ENCODE measurements around the gene TET1.
"Not testable (repeated sequence)": the region's sequence is repeated elsewhere in the genome, so short reads cannot be mapped to it uniquely, and the experiment has no call there.

The TET1 gene

GRCh38 chr10:68560186-68560942, at the start of gene TET1:
Gene TET1 (plus strand): TSS chr10:68560337. CDS start chr10:68572339, 12,002 bp downstream.
- DNase-seq (ENCODE audit: low read depth) = no peak

GRCh38 chr10:68516216-68516615, 43.9 kb upstream of the TET1 start:
- DNase-seq (ENCODE audit: low read depth) = not testable (repeated sequence)

GRCh38 chr10:68516766-68517165, 43.4 kb upstream of the TET1 start:
- DNase-seq (ENCODE audit: low read depth) = no peak

DNA sequence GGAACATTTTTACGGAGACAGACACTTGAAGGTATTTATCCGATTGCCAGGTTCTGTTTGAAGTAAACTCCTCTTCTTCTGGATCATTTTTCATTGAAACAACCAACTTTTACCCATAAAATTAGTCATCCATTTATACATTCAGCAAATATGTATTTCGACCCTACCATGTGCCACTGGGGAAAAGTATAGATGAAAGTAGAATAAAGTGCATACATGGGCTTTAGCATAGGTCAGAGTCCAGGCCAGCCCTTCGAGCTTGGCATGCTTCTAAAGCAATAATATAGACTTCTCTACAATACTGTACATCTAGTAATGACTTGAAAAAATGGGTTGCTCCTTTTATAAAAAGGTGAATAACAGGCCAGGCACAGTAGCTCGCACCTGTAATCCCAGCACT, 42.9 kb upstream of the TET1 start:
- no peak for DNase-seq (ENCODE audit: low read depth)

- DNase-seq (ENCODE audit: low read depth) = not testable (repeated sequence)
These were observed 41.5 kb upstream of the TET1 start for GRCh38 chr10:68518609-68519008.

- DNase-seq (ENCODE audit: low read depth) = not testable (repeated sequence)
These were observed 34.6 kb upstream of the TET1 start for GRCh38 chr10:68525490-68526038.

DNA sequence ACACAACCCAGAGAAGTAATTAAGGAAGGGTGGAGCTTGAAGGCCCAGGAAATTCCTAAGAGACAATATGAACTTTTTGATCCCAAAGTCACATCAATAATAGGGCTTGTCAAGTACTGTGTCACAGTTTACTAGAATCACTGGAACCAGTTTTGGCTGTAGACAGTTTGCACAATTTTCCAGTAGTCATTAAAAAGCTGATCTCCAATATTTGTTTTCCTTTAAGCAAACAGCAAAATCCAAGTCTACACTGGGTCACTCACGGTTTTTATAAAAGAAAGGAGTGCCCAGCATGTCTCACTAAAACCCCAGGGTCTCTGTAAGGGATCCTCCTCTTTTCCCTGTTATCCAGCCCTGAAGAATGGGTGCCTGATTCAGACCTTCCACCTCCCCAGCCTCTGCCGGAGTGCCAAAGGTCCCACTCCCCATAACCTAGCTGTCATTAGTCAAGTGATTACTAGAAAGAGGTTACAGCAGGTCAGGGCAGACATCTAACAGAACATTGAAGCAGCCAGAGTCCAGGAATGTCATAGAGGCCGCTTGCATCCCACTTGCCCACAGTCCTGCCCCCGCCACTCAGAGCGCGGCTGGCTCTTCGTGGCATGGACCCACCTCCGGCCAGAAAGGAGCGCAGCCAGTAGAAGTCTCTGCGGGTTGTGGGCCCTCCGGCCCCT, 33.4 kb upstream of the TET1 start:
- no peak for DNase-seq (ENCODE audit: low read depth)

DNA sequence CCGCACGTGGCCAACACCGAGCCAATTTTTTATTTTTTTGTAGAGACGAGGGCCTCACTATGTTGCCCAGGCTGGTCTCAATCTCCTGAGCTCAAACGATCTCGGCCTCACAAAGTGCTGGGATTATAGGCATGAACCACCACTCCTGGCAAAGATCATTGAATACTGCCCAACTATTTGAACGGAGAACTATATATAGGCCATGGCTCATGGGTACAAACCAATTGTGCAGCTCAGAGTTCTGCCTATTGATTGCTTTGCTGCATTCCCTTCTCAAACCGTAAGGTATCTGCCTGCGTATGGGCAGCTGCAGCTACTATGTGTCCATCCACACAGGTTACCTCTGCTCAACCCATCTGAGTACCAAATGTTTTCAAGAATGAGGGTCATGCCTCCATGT, 23.2 kb upstream of the TET1 start:
- no peak for DNase-seq (ENCODE audit: low read depth)

- no peak for DNase-seq (ENCODE audit: low read depth)
These were observed 22.3 kb upstream of the TET1 start for GRCh38 chr10:68537796-68538195.

DNA sequence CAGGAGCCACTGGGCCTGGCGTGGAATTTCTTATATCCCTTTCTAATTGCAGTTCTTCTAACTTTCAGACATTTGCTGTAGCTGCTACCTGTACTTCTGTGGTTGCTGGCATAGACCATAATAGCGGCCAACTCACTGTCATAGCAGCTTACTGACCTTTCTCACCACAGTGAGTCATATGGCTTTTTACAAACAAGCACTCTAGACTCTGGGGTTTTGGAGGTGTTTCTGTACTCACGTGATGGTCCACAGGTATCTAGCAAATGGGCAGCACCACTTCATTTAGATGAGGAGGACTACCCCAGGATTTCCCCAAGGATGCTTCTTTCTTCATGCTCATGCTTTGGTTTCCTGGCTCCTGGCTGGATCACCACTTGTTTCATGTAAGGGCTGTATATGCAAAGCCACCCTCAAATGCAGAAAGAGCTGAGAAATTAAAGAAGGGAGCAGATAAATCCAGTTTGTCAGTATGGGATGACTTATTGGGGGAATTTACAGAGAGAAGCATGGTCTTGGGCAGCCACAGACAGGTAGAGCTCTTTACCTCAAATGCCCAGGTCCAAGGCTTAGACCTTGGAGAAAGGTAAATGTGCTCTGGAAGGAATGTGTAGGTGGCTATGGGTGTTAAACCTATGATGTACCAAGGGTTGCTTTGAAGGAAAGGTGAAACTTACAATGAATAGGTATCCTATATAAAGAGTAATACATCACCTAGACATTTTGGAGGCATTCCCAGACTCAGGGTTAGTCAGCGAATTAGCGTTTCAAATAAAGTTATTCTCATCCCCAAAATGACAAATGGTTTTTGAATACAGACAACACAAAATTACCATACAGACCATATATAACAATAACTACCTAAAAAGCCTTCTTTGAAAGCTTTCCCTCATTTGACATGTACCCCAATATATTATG, 16.9 kb upstream of the TET1 start:
- no peak for DNase-seq (ENCODE audit: low read depth)

GRCh38 chr10:68550747-68551411, 9.3 kb upstream of the TET1 start:
- no peak for DNase-seq (ENCODE audit: low read depth)

DNA sequence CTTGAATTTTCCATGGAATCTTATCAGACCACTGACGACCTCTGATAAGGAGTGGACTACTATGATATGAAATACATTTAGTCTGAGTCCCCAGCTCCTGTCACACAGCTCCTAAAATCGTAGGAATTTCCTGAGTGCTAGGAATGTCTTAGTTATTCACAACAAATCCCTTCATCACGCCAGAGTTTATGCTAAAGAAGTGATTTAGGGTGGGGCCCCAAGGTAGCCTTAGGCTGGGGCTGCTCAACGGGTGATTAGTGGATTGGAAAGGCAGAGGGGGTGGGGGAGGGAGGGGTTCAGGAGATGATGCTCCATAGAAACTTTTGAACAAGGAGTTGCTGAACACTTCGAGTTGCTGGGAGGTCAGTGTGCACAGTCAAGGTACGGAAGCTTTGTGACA, 7.0 kb upstream of the TET1 start:
- DNase-seq (ENCODE audit: low read depth) = no peak

- no peak for DNase-seq (ENCODE audit: low read depth)
These were observed 6.5 kb upstream of the TET1 start for GRCh38 chr10:68553599-68553998.

- DNase-seq (ENCODE audit: low read depth) = no peak
These were observed 1.7 kb upstream of the TET1 start for GRCh38 chr10:68558478-68558877.

GRCh38 chr10:68559251-68559650, 886 bp upstream of the TET1 start:
- DNase-seq (ENCODE audit: low read depth) = no peak

DNA sequence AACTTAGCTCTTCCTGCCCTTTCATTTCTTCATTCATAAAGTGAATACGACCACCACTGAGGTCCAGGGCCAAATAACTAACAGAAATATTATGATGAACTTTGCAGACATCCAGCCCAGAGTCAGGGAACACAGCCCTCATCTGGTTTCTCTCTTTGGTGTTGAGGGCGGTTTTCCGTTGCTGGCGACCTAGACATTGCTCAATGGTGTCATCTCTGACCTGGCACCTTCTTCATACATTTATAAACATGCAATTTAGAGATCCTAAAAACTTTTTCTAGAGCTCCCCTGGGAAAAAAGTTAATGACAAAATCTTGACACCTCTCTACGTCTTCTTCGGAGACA, 324 bp upstream of the TET1 start:
- no peak for DNase-seq (ENCODE audit: low read depth)

DNA sequence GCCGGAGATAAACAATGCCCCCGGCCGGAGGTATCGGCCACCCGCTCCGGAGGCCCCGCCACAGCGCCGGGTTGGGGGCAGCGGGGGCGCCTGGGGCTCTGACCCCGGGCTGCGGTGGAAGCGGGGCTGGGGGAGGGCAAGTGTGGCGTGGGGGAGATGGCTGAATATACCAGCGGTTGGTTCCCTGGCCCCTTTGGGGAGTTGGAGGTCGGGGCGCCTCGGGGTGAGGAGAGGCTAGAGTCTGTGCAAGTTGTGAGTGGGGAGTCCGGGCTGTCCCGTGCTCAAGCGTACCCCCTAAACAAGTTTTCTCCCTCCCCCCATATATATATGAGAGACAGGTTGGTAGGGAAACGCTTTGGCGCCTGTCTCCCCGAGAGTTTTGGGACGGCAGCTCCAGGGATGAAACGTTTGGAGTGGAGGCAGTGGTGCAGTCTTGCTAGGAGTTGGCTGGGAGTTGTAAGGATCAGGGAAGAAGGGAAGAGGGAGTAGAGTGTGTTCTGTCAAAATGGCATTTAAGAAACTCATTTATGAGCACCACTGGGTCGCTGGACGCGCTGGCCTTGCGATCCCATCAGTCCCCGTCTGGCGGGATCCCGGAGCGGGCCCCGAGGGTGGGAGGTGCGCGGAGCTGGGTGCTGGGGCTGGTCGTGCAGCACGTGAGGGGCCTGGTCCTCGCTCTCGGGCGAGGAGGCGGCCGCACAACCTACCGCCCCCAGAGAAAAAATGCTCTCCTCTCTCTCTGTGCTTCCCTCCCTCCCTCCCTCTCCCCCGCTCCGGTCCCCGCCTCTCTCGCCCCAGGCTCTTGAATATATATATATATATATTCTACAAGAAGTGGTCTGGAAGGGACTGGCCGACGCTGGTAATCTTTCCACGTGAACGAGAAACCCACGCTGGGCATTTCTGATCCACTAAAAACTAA, 1.1 kb downstream of the TET1 start:
- DNase-seq (ENCODE audit: low read depth) = no peak

DNA sequence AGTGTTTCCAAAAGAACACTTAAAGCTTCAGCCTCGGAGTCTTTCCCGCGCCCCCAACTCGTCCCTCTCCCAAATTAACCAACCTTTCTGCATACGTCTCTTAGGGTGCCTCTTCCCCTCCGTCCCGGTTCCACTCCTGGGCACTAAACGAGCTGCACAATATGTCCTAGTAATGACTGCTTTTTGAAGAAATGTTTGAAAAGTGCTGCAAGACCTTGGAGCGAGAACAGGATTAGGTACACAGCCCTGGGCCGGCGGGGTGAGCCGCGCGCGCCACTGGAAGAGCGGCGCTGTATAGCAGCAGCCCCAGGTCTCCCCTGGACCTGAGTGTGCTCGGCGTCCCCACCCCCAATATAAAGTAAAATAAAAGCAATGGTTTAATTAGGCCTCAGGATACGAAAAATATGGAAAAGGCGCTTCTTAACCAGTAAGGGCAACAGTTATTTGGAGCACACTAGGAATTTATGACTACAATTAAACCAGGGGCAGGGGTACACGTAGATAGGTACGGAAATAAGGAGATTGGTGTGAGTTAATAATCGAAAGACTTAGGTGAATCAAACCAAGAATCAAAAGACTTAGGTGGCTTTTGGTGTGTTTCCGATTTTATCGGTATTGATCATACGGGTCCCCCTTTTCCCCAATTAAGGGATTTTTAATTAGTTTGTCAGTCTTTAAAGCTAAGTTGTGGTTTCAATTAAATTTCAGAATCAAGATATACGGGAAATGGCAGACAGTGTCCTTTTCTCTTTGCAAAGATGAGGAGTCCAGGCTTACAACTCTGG, 1.9 kb downstream of the TET1 start:
- DNase-seq (ENCODE audit: low read depth) = no peak

DNA sequence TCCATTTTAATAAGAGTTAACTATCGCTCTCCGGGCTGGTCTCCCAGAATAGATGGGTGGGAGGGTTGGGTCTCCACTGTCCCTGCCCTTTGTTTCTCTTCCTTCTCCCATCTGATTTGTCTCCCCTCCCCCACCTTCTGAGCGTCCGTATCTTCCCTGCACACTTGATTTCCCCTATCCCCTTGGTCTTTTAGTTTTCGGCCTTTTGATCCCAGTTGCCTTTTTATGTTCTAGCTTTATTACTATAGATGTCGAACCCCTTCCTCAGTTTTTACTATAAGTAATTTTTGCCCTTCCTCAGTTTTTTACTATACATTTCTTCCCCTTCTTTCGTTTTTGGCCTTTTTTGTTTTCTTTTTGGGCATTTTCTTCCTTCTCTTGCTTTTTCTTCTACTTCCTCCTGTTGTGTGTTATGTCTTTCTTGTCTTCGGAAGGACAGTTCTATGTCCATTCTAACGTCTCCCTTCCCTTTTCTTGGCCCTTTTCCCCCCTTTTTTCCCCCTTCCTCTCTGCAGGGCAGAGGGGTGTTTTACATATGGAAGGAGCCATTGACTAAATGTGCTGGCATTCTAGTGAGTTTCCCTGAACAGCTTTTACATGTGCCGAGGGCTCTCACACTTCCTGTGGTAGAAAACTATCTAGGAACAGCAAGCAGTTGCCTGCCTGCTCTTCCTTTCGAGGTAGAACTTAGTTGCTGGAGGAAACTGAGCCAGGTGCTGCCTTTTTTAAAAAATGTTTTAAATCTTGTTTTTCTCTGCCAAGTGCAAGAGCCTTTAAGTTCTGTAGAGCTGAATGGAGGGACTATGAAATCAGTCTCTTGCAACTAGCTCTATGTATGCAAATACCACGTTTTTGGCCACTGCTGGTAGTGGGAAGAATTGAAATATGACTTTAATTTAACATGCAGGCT, 2.8 kb downstream of the TET1 start:
- DNase-seq (ENCODE audit: low read depth) = no peak

All from HS-27A (cell line).